Posterior vena cava (tissue), 2 donors: Measurements from ENCODE around the gene MAF. TPM values are rescaled to one million over a fixed set of nuclear protein-coding genes. Genes with fewer than 3 reads are reported as not detected.

Experiments used
- DNase-seq: peaks from one replicate; pipeline ENCODE4 v3.0.0-alpha.2; 2020; ENCODE audit warnings: low spot score
- intact Hi-C, 2 donors: fragments of 100-400 bp; cut with DNase I; formaldehyde crosslinking; loops; one replicate each; pipeline versions ENCODE4 v1.14.1 to v1.14.2; 2022 to 2023
- total RNA-seq, 2 donors: library from RNA; stranded (reverse); fragmentation: NEBNext Ultra II Directional; extraction: Animal tissue kit (Norgen Biotek cat#: 25700); gene quantifications; one replicate each; pipeline ENCODE4 v1.2.1, GENCODE V29; 2021
- donor health status: DM: yes; HTN: yes; CAD: no.
- donor health status: DM: yes; HTN: yes; CAD: no.

Gene MAF
- total RNA-seq, 2 donors from 2014 or later = 39.1 to 54.6 TPM

GRCh38 chr16:79597277-79598062 is 3.1 kb downstream of the MAF start:
- intact Hi-C loops = no loop called here
- no peak for DNase-seq

DNA sequence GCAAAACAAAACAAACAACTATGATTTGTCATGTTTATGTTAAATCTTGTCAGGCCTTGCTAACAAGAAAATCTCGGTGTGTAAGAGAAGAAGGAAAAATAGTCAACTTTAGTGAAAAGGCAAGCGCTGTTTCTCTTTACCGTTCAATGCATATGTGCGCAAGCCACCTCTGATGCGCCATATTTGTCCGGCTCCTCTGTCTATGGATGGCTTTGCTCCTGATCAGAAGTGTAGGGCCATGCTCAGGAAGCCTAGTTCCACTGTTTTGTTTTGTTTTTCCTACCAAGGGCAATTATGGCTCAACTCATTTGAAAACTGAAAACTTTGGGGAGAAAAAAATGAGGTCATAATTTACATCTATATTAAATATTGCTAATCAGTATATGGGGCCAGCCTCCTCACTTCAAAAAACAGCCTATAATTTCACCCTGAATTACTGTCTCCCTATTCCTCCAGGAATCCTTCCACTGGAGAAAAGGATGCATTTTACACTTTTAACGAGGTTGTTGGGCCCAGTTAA is 4.5 kb downstream of the MAF start:
- DNase-seq = no peak
- intact Hi-C loops = no loop called here

DNA sequence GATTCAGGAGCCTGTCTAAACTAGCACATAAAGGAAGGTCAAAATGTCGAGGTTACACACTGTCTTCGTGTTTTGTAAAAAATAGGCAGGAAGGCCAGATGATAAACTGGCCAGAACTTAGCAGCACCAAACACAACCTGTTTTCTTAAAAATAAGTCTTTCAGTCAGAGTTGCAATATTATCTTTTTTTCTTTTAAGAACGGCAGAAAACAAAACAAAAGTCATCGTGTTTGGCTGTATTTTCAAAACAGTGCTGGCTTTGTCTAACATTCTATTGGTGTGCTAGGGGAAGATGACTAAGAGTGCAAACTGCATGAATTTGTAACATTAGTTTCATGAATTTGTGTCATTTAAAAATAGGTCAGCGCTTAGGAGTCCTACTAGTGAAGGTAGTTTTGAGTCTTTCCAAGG is 5.3 kb downstream of the MAF start:
- intact Hi-C loops = no loop called here

DNA sequence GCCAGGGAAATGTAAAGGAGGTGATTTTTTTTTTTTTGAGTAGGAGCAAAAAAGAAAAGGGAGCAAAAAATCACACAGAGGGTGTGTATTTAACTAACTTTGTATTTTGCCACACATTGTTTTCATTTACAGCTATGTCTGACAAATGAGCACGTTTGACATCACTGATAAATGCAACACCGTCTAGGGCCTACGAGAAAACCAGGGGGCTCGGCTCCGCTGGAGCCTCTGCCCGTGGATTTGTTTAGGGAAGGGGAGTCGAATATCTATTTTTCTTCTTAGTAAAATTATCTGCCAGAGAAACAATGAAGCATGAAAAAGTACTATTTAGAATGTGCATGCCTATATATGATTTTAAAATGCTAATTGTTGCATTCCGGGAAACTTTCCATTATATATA is 6.8 kb downstream of the MAF start:
- intact Hi-C loops = no loop called here
- no peak for DNase-seq

More for the DNA sequence above, 5.3 kb downstream of the MAF start:
- DNase-seq = no peak

DNA sequence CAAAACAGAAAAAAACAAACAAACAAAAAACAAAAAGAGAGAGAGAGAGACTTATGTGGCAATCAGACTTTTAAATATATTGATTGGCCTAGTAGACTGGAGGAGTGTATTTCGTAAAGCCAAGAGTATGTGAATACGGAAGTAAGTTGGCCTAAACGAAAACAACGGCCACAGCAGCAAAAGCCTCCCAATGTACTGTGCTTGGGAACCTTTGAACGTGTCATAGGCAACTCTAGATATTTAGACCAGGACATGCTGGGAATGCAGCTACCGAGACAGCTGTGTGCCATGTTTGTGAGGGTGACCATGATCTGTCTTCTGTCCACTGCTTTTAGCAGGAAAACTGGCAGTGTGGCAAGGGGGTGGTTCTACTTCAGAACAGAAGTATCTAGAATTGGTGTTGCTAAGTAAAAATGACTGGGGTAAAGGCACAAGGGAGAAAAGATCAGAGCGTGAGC is 7.4 kb downstream of the MAF start:
- no peak for DNase-seq
- intact Hi-C loops = no loop called here

- intact Hi-C loops = no loop called here
- no peak for DNase-seq
Observed at GRCh38 chr16:79592186-79592585, 8.4 kb downstream of the MAF start.

DNA sequence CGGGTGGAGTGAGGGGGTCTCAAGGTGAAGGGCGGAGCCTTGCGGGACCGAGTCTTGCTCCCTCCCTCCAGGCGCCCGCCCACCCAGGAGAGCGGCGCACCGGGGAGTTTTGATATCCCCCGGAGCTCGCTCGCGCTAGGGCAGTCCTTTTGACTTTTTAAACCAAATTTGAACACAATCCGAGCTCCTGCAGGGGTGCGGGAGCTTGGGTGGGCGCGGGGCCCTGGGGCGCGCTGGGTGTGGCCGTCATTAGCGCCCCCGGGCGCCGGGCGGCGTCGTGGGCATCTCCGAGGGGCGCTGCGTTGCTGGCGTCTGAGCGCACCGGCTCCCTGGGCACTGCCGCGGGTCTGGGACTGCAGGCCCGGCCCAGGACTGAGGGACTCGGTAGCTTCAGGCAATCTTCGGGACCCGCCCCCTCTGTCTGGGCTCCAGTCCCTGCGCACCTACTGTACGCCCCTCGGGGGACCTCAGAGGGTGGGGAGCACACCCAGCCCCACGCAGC is 10.9 kb downstream of the MAF start:
- intact Hi-C loops = no loop called here
- DNase-seq = no peak

GRCh38 chr16:79587897-79588296 is 12.6 kb downstream of the MAF start:
- no peak for DNase-seq
- intact Hi-C loops = no loop called here

DNA sequence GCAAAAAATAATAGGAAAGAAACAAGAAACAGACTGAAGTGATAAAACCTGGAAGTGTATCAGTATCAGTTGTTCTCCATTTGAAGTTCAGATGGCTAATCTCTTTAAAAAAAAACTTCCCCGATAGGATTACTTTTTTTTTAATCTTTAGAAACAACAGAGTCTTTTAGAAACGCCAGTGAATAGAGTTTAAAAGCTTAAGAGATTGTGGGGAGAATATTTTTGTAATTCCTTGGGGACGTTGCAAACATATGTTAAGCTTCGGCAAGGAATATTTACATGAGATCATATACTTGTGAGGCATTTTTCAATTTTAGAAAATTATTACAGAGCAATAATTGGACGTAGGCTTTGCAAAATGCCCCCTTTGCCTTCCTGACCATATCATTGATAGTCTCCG is 13.2 kb downstream of the MAF start:
- intact Hi-C loops = no loop called here

GRCh38 chr16:79582789-79583188 is 17.7 kb downstream of the MAF start:
- intact Hi-C loops = no loop called here
- no peak for DNase-seq

More for the DNA sequence above, 13.2 kb downstream of the MAF start:
- DNase-seq = no peak

GRCh38 chr16:79580453-79581191 is 19.9 kb downstream of the MAF start:
- no peak for DNase-seq
- intact Hi-C loops = no loop called here

DNA sequence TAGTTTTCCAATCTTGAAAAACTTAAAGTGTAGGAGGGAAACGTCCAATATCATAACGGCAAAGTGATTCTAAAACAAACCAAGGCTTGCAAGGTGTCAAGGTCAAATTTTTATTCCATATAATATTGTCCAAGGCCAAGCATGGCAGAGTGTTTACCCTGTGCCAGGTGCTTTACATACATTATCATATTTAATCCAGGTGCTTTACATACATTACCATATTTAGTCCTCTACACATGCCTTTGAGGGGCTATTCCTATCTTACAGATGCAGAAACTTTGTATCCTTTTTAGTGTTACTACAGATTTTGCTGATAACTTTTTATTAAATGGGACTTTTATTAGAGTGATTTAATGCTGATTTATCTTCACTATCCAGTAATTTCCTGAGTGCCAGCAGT is 23.9 kb downstream of the MAF start:
- DNase-seq = no peak
- intact Hi-C loops = no loop called here

- intact Hi-C loops = no loop called here
- DNase-seq = no peak
Observed at GRCh38 chr16:79573884-79574283, 26.7 kb downstream of the MAF start.

- DNase-seq = no peak
Observed at GRCh38 chr16:79573071-79573470, 27.5 kb downstream of the MAF start.

DNA sequence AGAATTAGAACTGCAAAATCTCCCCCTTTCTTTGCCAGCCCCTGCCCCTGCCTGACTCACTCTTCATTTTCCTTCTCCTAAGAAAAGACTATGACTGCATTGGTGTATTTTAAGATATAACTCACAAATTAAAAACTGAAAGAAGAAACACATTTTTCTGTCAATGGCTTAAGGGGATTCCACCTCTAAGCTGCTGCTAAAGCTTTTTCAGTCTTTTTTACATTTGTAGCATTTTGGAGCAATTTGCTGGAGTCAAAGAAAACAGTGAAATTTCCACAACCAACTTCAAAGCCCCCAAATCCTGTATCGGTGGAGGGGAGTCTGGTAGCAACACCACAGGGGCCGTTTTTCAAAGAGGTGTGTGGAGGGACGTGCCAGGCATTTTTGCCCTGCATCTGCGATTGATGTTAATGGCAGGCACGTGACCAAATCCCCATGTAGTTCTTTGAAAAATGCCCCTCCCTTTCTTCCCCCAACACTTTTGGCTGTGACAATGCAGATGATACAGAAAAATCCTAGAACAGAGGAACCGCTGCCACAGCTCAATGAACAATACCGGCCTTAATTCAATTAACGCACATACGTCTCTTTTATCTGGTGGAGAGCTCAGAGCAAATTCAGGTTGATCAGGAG is 28.5 kb downstream of the MAF start:
- intact Hi-C loops = no loop called here
- DNase-seq = no peak

More at GRCh38 chr16:79573071-79573470, 27.5 kb downstream of the MAF start:
- intact Hi-C loops = no loop called here

- DNase-seq = no peak
- intact Hi-C loops = no loop called here
Observed at GRCh38 chr16:79571065-79571902, 29.3 kb downstream of the MAF start.

GRCh38 chr16:79564671-79565107 is 35.8 kb downstream of the MAF start:
- DNase-seq = no peak
- intact Hi-C loops = no loop called here

GRCh38 chr16:79563921-79564320 is 36.6 kb downstream of the MAF start:
- intact Hi-C loops = no loop called here
- no peak for DNase-seq
